GM18499 (cell line): Measurements from ENCODE around the gene CFAP100.

Experiments
- ATAC-seq: cut with Tn5 transposase; IDR thresholded peaks from one replicate; pipeline ENCODE4 v1.9.1; 2021; ENCODE audit warnings: moderate number of reproducible peaks; ENCODE audit not compliant: insufficient read depth, unreplicated experiment

The CFAP100 gene

DNA sequence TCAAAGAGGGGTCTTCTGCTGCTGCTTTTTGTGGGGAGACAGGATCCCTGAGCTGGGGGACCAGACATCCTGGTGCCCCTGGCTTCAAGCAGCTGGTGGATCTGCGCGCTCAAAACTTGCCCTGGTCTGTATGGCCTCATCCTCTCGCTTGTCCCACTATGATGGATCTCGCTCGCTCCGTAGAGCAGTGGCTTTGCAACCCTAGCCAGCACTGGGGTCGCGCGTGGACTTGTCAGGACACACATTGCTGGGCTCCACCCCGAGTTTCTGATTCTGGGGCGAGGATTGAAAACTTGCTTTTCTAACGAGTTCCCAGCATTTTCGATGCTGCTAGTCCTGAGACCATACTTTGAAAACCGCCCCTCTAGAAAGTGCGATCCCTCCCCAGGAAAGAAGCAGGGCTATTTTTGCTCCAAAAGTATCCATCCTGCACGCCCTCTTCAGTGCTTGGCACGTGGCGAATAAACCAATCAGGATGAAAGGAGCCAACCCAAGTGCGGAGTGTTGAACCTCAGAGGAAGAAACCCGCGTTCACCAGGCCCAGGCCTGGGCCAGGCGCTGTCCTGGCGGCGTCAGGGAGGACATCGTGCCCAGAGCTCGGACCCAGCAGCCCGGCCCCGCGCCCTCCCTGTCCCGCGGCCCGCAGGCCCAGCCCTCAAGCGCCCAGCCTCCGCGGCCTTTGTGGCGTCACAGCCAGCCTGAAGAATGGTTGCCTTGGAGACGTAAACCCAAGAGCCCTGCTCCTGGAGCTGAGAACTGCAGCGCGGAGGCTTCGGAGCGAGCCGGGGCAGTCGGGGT lies at the start of gene CFAP100:
Gene CFAP100, plus strand, starts transcription at position 731 of the 798 bp plus-strand sequence. CDS start 1,092 bp downstream, outside the sequence.
- no peak for ATAC-seq

GRCh38 chr3:126345231-126345630 lies 49.5 kb upstream of the CFAP100 start:
- ATAC-seq, result no peak

GRCh38 chr3:126345641-126346460 lies 48.9 kb upstream of the CFAP100 start:
- no peak for ATAC-seq

- ATAC-seq, result no peak
Observed at GRCh38 chr3:126346466-126346865, 48.2 kb upstream of the CFAP100 start.

DNA sequence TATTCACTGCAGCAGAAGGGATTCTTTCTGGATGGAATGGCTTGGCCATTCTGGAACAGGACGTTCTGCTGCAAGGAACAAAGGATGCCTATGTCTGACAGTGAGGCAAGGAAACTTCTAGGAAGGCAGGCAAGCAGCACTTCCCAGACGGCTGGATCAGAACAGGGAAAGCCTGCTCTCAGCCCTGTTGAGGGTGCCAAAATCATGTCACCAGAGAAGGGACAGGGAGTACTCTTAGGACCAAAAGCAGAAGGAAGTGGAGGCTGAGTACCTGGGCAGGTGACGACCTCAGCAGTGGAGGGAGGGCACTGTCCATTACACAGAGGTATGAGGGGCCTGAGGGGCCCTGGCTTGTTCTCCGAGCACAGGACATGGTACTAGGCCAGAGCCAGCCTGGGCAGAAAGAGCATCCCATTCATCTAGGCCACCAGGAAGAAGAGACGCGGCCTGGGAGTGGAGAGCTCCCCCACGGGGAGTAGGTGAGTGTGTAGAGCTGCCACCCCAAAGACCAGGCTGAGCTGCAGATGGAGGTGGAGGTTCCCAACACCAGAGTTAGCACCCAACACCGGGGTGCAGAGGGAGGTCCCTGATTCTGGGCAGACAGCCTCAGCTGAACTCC lies 47.1 kb upstream of the CFAP100 start:
- ATAC-seq, result no peak

GRCh38 chr3:126348308-126348920 lies 46.3 kb upstream of the CFAP100 start:
- ATAC-seq, result no peak

GRCh38 chr3:126349071-126349470 lies 45.6 kb upstream of the CFAP100 start:
- no peak for ATAC-seq

- ATAC-seq, result no peak
Observed at GRCh38 chr3:126349611-126350501, 44.9 kb upstream of the CFAP100 start.

GRCh38 chr3:126350502-126351085 lies 44.1 kb upstream of the CFAP100 start:
- no peak for ATAC-seq

- no peak for ATAC-seq
Observed at GRCh38 chr3:126351086-126351770, 43.5 kb upstream of the CFAP100 start.

DNA sequence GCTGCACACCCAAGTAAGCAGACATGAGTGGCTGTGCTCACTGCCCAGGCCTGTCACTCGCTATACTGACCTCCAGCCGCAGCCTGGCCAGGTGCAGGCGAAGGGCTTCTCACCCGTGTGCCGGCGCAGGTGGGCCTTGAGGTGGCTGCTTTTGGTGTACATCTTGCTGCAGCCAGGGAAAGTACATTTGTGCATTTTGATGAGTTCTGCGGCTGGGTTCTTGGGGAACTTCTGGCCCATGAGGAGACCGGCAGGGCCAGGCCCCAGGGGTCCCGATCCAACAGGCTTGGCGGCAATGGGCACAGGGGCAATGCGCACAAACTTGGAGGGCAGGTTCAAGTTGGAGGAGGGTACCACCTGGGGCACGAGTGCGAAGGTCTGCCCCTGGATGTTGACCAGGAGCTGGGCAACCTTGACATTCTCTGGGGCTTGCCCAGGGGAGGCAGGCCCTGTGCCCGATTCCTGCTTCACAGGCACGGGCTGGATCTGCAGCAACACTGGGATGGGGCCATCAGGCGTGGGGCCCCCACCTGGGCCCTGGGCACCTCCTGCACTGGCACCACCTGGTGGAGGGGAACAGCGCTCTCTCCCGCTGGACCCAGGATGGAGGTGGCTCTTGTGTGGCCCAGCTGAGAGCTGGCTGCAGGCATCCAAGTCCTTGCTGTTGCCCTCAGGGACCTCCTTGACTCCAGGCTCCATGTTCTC lies 42.8 kb upstream of the CFAP100 start:
- ATAC-seq, result no peak

- ATAC-seq, result no peak
Observed at GRCh38 chr3:126352476-126353454, 41.9 kb upstream of the CFAP100 start.

- no peak for ATAC-seq
Observed at GRCh38 chr3:126353694-126354321, 40.9 kb upstream of the CFAP100 start.

GRCh38 chr3:126354776-126355175 lies 39.9 kb upstream of the CFAP100 start:
- ATAC-seq, result no peak

- no peak for ATAC-seq
Observed at GRCh38 chr3:126355251-126355650, 39.5 kb upstream of the CFAP100 start.

DNA sequence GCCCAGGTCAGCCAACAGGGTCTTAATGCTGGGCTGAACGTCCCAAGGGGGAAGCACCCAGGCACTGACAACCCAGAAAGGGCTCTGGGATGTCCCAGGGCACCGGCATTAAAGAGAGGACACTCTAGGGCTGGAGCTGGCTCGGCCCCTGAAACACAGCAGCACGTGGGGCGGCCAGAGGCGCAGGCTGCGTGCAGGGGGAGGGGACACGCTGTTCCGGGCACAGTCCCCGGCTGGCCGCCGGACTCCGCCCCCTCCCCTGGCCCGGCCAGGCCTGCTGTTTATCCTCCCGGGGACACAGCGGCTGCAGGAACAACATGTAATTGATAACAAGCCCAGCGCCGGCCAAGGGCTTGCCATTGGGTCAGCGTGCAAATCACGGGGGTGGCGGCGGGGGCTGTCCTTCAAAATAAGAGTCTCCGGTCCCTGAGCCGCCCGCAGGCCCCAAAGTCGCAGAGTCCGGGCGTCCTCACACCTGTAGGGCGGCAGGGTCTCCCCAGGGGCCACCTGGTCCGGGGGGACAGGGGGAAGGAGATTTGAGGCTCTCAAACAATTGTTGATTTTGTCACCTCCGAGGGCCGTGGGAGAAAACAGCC lies 38.8 kb upstream of the CFAP100 start:
- no peak for ATAC-seq
